Measurements from ENCODE around the gene MISP. TPM values are rescaled to one million over a fixed set of nuclear protein-coding genes. Genes with fewer than 3 reads are reported as not detected.

MISP gene
- total RNA-seq, 2 donors from 2014 or later, result 0.96 to 1.5 TPM

GRCh38 chr19:755063-755462, 4.2 kb downstream of the MISP start:
- no peaks in the 10 kb centered on the region for H3K36me3 ChIP-seq
- no peak overlapping the region for H3K27ac ChIP-seq
- H3K4me3 ChIP-seq, result no peak overlapping the region
- H3K27me3 ChIP-seq, result no peaks in the 10 kb centered on the region
- H3K9me3 ChIP-seq, result peaks cover 0 to 10% of the 10 kb centered on the region in 2 donors
- no peak for DNase-seq (ENCODE audit: low spot score)
- H3K4me1 ChIP-seq, result no peaks in the 10 kb centered on the region
- no peak for TF ChIP-seq CTCF (IDR thresholded peaks at IDR 0.05)

- H3K27ac ChIP-seq, result no peak overlapping the region
- no peaks in the 10 kb centered on the region for H3K36me3 ChIP-seq
- H3K4me3 ChIP-seq, result no peak overlapping the region
- H3K27me3 ChIP-seq, result no peaks in the 10 kb centered on the region
- DNase-seq (ENCODE audit: low spot score), result no peak
- no peaks in the 10 kb centered on the region for H3K4me1 ChIP-seq
- no peak for TF ChIP-seq CTCF (IDR thresholded peaks at IDR 0.05)
- H3K9me3 ChIP-seq, result peaks cover 0 to 10% of the 10 kb centered on the region in 2 donors
Observed at GRCh38 chr19:756236-756635, 5.3 kb downstream of the MISP start.

- no peak for TF ChIP-seq CTCF (IDR thresholded peaks at IDR 0.05)
- Histone ChIP-seq H3K27ac (no peak overlapping the region), H3K4me3 (no peak overlapping the region), H3K27me3 (no peaks in the 10 kb centered on the region), H3K36me3 (no peaks in the 10 kb centered on the region), H3K4me1 (no peaks in the 10 kb centered on the region), H3K9me3 (peaks cover 0 to 10% of the 10 kb centered on the region in 2 donors)
- no peak for DNase-seq (ENCODE audit: low spot score)
Observed at GRCh38 chr19:756821-757688, 6.1 kb downstream of the MISP start.

- no peaks in the 10 kb centered on the region for H3K4me1 ChIP-seq
- TF ChIP-seq CTCF (IDR thresholded peaks at IDR 0.05), result no peak
- H3K9me3 ChIP-seq, result peaks cover 0 to 10% of the 10 kb centered on the region in 2 donors
- no peak overlapping the region for H3K27ac ChIP-seq
- DNase-seq (ENCODE audit: low spot score), result no peak
- H3K36me3 ChIP-seq, result no peaks in the 10 kb centered on the region
- H3K4me3 ChIP-seq, result no peak overlapping the region
- H3K27me3 ChIP-seq, result no peaks in the 10 kb centered on the region
Observed at GRCh38 chr19:757811-758668, 7.1 kb downstream of the MISP start.

GRCh38 chr19:763181-763580, 12.3 kb downstream of the MISP start:
- Histone ChIP-seq H3K36me3 (no peaks in the 10 kb centered on the region), H3K27ac (no peak overlapping the region), H3K4me1 (no peaks in the 10 kb centered on the region), H3K27me3 (no peaks in the 10 kb centered on the region), H3K9me3 (peaks cover 0 to 9% of the 10 kb centered on the region in 2 donors), H3K4me3 (no peak overlapping the region)
- DNase-seq (ENCODE audit: low spot score), result no peak
- no peak for TF ChIP-seq CTCF (IDR thresholded peaks at IDR 0.05)

All from right atrium auricular region (tissue), 2 donors.